Right ventricle myocardium superior (tissue), 1 donor: Measurements from ENCODE around the gene TNKS2. TPM values are rescaled to one million over a fixed set of nuclear protein-coding genes. Genes with fewer than 3 reads are reported as not detected.
"Not testable (repeated sequence)": the region's sequence is repeated elsewhere in the genome, so short reads cannot be mapped to it uniquely, and the experiment has no call there.

Experiments
- ATAC-seq: fragments of 200-7000 bp; cut with Tn5 transposase; one replicate; pipeline ENCODE4 v1.9.1; 2020; ENCODE audit warnings: mild to moderate bottlenecking; ENCODE audit not compliant: poor library complexity
- DNase-seq: peaks from one replicate; pipeline ENCODE4 v3.0.0-alpha.2; 2020
- intact Hi-C: fragments of 100-400 bp; cut with DNase I; formaldehyde crosslinking; loops from one replicate; pipeline ENCODE4 v1.11.2; 2022
- total RNA-seq: library from RNA; stranded (reverse); fragmentation: NEBNext Ultra II Directional; extraction: Animal tissue kit (Norgen Biotek cat#: 25700); gene quantifications from one replicate; pipeline ENCODE4 v1.2.1, GENCODE V29; 2021
- donor health status: DM: no; HTN: yes; CAD: no; lungs with severe emphysema.

TNKS2 gene
- total RNA-seq, 1 donor from 2014 or later: 12.2 TPM

GRCh38 chr10:91843083-91843482 is 44.9 kb downstream of the TNKS2 start:
- no peak for DNase-seq
- ATAC-seq: no peak
- intact Hi-C loops: no loop called here

GRCh38 chr10:91856637-91857036 is 58.4 kb downstream of the TNKS2 start:
- no peak for DNase-seq
- intact Hi-C loops: no loop called here
- no peak for ATAC-seq

- DNase-seq (no peak), ATAC-seq (no peak)
- intact Hi-C loops: no loop called here
These were observed 62.7 kb downstream of the TNKS2 start for GRCh38 chr10:91860885-91861284.

GRCh38 chr10:91864099-91864498 is 65.9 kb downstream of the TNKS2 start:
- no peak for ATAC-seq

GRCh38 chr10:91864744-91865143 is 66.5 kb downstream of the TNKS2 start:
- intact Hi-C loops: no loop called here
- no peak for ATAC-seq

More at GRCh38 chr10:91864099-91864498, 65.9 kb downstream of the TNKS2 start:
- DNase-seq: no peak
- intact Hi-C loops: no loop called here

GRCh38 chr10:91865562-91866081 is 67.4 kb downstream of the TNKS2 start:
- intact Hi-C loops: no loop called here
- ATAC-seq (no peak), DNase-seq (no peak)

More at GRCh38 chr10:91864744-91865143, 66.5 kb downstream of the TNKS2 start:
- DNase-seq: no peak

GRCh38 chr10:91875156-91875555 is 76.9 kb downstream of the TNKS2 start:
- DNase-seq (no peak), ATAC-seq (no peak)
- intact Hi-C loops: no loop called here

- intact Hi-C loops: no loop called here
- ATAC-seq (no peak), DNase-seq (no peak)
These were observed 77.6 kb downstream of the TNKS2 start for GRCh38 chr10:91875779-91876178.

- DNase-seq (no peak), ATAC-seq (no peak)
- intact Hi-C loops: no loop called here
These were observed 81.4 kb downstream of the TNKS2 start for GRCh38 chr10:91879515-91880170.

- intact Hi-C loops: no loop called here
- DNase-seq (no peak), ATAC-seq (peak; percentile 23)
These were observed 82.1 kb downstream of the TNKS2 start for GRCh38 chr10:91880310-91880709.

- DNase-seq (no peak), ATAC-seq (peak; percentile 85)
- intact Hi-C loops: no loop called here
These were observed 85.6 kb downstream of the TNKS2 start for GRCh38 chr10:91883549-91884444.

- intact Hi-C loops: no loop called here
- DNase-seq (no peak), ATAC-seq (no peak)
These were observed 86.3 kb downstream of the TNKS2 start for GRCh38 chr10:91884536-91884935.

- intact Hi-C loops: no loop called here
- no peak for ATAC-seq
- DNase-seq: no peak
These were observed 87.3 kb downstream of the TNKS2 start for GRCh38 chr10:91885362-91886079.

GRCh38 chr10:91886954-91887271 is 88.7 kb downstream of the TNKS2 start:
- ATAC-seq (no peak), DNase-seq (no peak)
- intact Hi-C loops: no loop called here

GRCh38 chr10:91887272-91888076 is 89.2 kb downstream of the TNKS2 start:
- ATAC-seq (peak; percentile 54), DNase-seq (no peak)
- intact Hi-C loops: no loop called here

GRCh38 chr10:91891125-91892001 is 93.1 kb downstream of the TNKS2 start:
- intact Hi-C loops: no loop called here
- ATAC-seq: no peak
- DNase-seq: no peak

- no peak for ATAC-seq
- no peak for DNase-seq
- intact Hi-C loops: no loop called here
These were observed 94.8 kb downstream of the TNKS2 start for GRCh38 chr10:91893051-91893450.

GRCh38 chr10:91894261-91894685 is 96.0 kb downstream of the TNKS2 start:
- ATAC-seq, DNase-seq, intact Hi-C loops: not testable (repeated sequence)
